Omental fat pad (tissue), 4 donors: ENCODE results near the gene VPS72. TPM values are rescaled to one million over a fixed set of nuclear protein-coding genes. Genes with fewer than 3 reads are reported as not detected.
A peak's percentile ranks its signal among the peaks of the same experiment; 100 is the strongest.

Experiments used
- ATAC-seq: fragments of 150-250 bp; one replicate; pipeline ENCODE4 v1.9.1; 2016; ENCODE audit warnings: mild to moderate bottlenecking, moderate library complexity; ENCODE audit not compliant: low FRiP score
- DNase-seq: peaks from one replicate; pipeline ENCODE4 v3.0.0-alpha.2; 2019; ENCODE audit warnings: low spot score
- CTCF ChIP-seq, 3 donors: fragments of 450-650 bp; IDR thresholded peaks; one replicate each; pipeline ENCODE4 v1.5.1; 2016 to 2017; ENCODE audit warnings: antibody characterized with exemption in 3 of 3, mild to moderate bottlenecking in 3 of 3, moderate library complexity in 2 of 3
- total RNA-seq, 4 donors: library from RNA; depleted of rRNA; stranded (reverse); fragments of >200 nt; gene quantifications; one replicate each; pipeline ENCODE4 v1.1.0, GENCODE V29; 2016

The VPS72 gene
- total RNA-seq, 4 donors from 2014 or later = 24.0 to 26.1 (median 24.6) TPM

- peak; percentile 86 for ATAC-seq
These were observed 58.9 kb downstream of the VPS72 start for GRCh38 chr1:151130987-151131586.

GRCh38 chr1:151128800-151129199 is 61.2 kb downstream of the VPS72 start:
- no peak for DNase-seq
- ATAC-seq = no peak
- TF ChIP-seq CTCF (IDR thresholded peaks at IDR 0.05) = no peak

More at GRCh38 chr1:151130987-151131586, 58.9 kb downstream of the VPS72 start:
- DNase-seq = peak; percentile 70
- TF ChIP-seq CTCF (IDR thresholded peaks at IDR 0.05) = no peak

Other genes with a start within 250 kb of the VPS72 start
- gene CERS2, start 215.4 kb downstream of the VPS72 start, total RNA-seq = 100 to 1,000 TPM in 3 of 4 donors, 10 to 100 TPM in 1; 96.8 to 144 (median 131) TPM
- gene ANXA9, start 207.9 kb downstream of the VPS72 start, total RNA-seq = 10 to 100 TPM in 1 of 4 donors, 1 to 10 TPM in 2, under 1 TPM in 1; 0.79 to 26.4 (median 5.6) TPM
- gene MINDY1, start 183.3 kb downstream of the VPS72 start, total RNA-seq = 10 to 100 TPM; 15.5 to 35.4 (median 33.2) TPM
- 10 to 100 TPM in 3 of 4 donors, 1 to 10 TPM in 1; 6.2 to 20.6 (median 16.2) TPM for gene PRUNE1, start 181.7 kb downstream of the VPS72 start, total RNA-seq
- under 1 TPM in 3 of 4 donors, not detected in 1; 0.63 to 0.74 (median 0.69) TPM for gene BNIPL, start 153.6 kb downstream of the VPS72 start, total RNA-seq
- gene C1orf56, start 142.4 kb downstream of the VPS72 start, total RNA-seq = 1 to 10 TPM; 2.8 to 7.8 (median 5.6) TPM
- gene CDC42SE1, start 130.6 kb downstream of the VPS72 start, total RNA-seq = 100 to 1,000 TPM in 1 of 4 donors, 10 to 100 TPM in 3; 56.6 to 115 (median 92.0) TPM
- gene MLLT11, start 129.8 kb downstream of the VPS72 start, total RNA-seq = 1 to 10 TPM in 2 of 4 donors, under 1 TPM in 2; 0.47 to 6.6 (median 0.79) TPM
- gene GABPB2, start 119.4 kb downstream of the VPS72 start, total RNA-seq = 10 to 100 TPM; 15.0 to 36.1 (median 21.2) TPM
- gene SEMA6C, start 43.6 kb downstream of the VPS72 start, total RNA-seq = 10 to 100 TPM in 1 of 4 donors, 1 to 10 TPM in 3; 2.6 to 25.5 (median 4.1) TPM
- gene TNFAIP8L2, start 33.5 kb downstream of the VPS72 start, total RNA-seq = 10 to 100 TPM in 3 of 4 donors, 1 to 10 TPM in 1; 7.6 to 16.4 (median 13.0) TPM
- gene LYSMD1, start 24.3 kb downstream of the VPS72 start, total RNA-seq = 10 to 100 TPM in 2 of 4 donors, 1 to 10 TPM in 2; 4.1 to 11.0 (median 9.8) TPM
- 10 to 100 TPM; 12.0 to 24.7 (median 20.7) TPM for gene SCNM1, start 24.1 kb downstream of the VPS72 start, total RNA-seq
- 1 to 10 TPM in 1 of 4 donors, not detected in 3; 1.9 TPM for gene TMOD4, start 14.2 kb downstream of the VPS72 start, total RNA-seq
- 10 to 100 TPM; 31.5 to 94.2 (median 59.4) TPM for gene PIP5K1A, start 8.4 kb upstream of the VPS72 start, total RNA-seq
- gene PSMD4, start 64.5 kb upstream of the VPS72 start, total RNA-seq = 100 to 1,000 TPM in 3 of 4 donors, 10 to 100 TPM in 1; 96.4 to 148 (median 131) TPM
- gene ZNF687, start 92.1 kb upstream of the VPS72 start, total RNA-seq = 10 to 100 TPM; 10.1 to 15.3 (median 14.2) TPM
- 100 to 1,000 TPM in 1 of 4 donors, 10 to 100 TPM in 3; 80.4 to 109 (median 87.2) TPM for gene PI4KB, start 137.2 kb upstream of the VPS72 start, total RNA-seq
- 10 to 100 TPM; 20.1 to 50.6 (median 24.4) TPM for gene RFX5, start 157.1 kb upstream of the VPS72 start, total RNA-seq
- gene SELENBP1, start 182.5 kb upstream of the VPS72 start, total RNA-seq = 100 to 1,000 TPM in 2 of 4 donors, 10 to 100 TPM in 2; 35.7 to 190 (median 128) TPM
- 100 to 1,000 TPM; 218 to 238 (median 231) TPM for gene PSMB4, start 209.4 kb upstream of the VPS72 start, total RNA-seq